GM23248 (cell line): ENCODE results near the gene TMEM45B. TPM values are rescaled to one million over a fixed set of nuclear protein-coding genes. Genes with fewer than 3 reads are reported as not detected.
"Not testable (repeated sequence)": the region's sequence is repeated elsewhere in the genome, so short reads cannot be mapped to it uniquely, and the experiment has no call there.

Source experiments
- DNase-seq: peaks from one replicate; pipeline ENCODE4 v3.0.0-alpha.2; 2015
- H2AFZ ChIP-seq: fragments of 200-600 bp; sonication (generic); 2 replicates; pipeline ENCODE4 v1.6.1; 2016; ENCODE audit warnings: antibody characterized with exemption
- H3F3A ChIP-seq: fragments of 200-600 bp; sonication (generic); 2 replicates; pipeline ENCODE4 v1.6.1; 2016; ENCODE audit warnings: mild to moderate bottlenecking, antibody characterized with exemption, mixed run types; ENCODE audit not compliant: insufficient read depth
- H3K27ac ChIP-seq: fragments of 200-600 bp; sonication (generic); 2 replicates; pipeline ENCODE4 v1.5.1; 2016; ENCODE audit warnings: mild to moderate bottlenecking
- H3K27me3 ChIP-seq: fragments of 200-600 bp; sonication (generic); replicated peaks from 2 replicates; pipeline ENCODE4 v1.6.1; 2016; ENCODE audit warnings: mild to moderate bottlenecking; ENCODE audit not compliant: insufficient read depth
- H3K36me3 ChIP-seq: fragments of 200-600 bp; sonication (generic); 2 replicates; pipeline ENCODE4 v1.6.1; 2016; ENCODE audit warnings: low read depth, mild to moderate bottlenecking
- H3K4me1 ChIP-seq: fragments of 200-600 bp; sonication (generic); 2 replicates; pipeline ENCODE4 v1.6.1; 2016; ENCODE audit warnings: mild to moderate bottlenecking; ENCODE audit not compliant: insufficient read depth
- H3K4me2 ChIP-seq: fragments of 200-600 bp; sonication (generic); one replicate; pipeline ENCODE4 v1.6.1; 2016; ENCODE audit warnings: mild to moderate bottlenecking; ENCODE audit not compliant: unreplicated experiment
- H3K4me3 ChIP-seq: fragments of 200-600 bp; sonication (generic); 2 replicates; pipeline ENCODE4 v1.5.1; 2016; ENCODE audit warnings: mild to moderate bottlenecking
- H3K79me2 ChIP-seq: fragments of 200-600 bp; sonication (generic); 2 replicates; pipeline ENCODE4 v1.6.1; 2016; ENCODE audit warnings: mild to moderate bottlenecking; ENCODE audit not compliant: insufficient read depth
- H3K9ac ChIP-seq: fragments of 200-600 bp; sonication (generic); 2 replicates; pipeline ENCODE4 v1.6.1; 2016; ENCODE audit warnings: mild to moderate bottlenecking
- H3K9me2 ChIP-seq: fragments of 200-600 bp; sonication (generic); 2 replicates; pipeline ENCODE4 v1.6.1; 2016; ENCODE audit warnings: mixed run types, mild to moderate bottlenecking, moderate library complexity; ENCODE audit not compliant: insufficient read depth
- H3K9me3 ChIP-seq: fragments of 200-600 bp; sonication (generic); one replicate; pipeline ENCODE4 v1.6.1; 2017; ENCODE audit warnings: low read depth
- H4K20me1 ChIP-seq: fragments of 200-600 bp; sonication (generic); 2 replicates; pipeline ENCODE4 v1.6.0; 2016; ENCODE audit not compliant: insufficient read depth
- EZH2 ChIP-seq: fragments of 200-600 bp; sonication (generic); IDR thresholded peaks from 2 replicates; pipeline ENCODE4 v1.6.1; 2018; ENCODE audit warnings: antibody characterized with exemption, mild to moderate bottlenecking; ENCODE audit not compliant: insufficient read depth, poor library complexity, severe bottlenecking
- EZH2phosphoT487 ChIP-seq: fragments of 200-600 bp; sonication (generic); IDR thresholded peaks from 2 replicates; pipeline ENCODE4 v1.6.1; 2018; ENCODE audit warnings: antibody characterized with exemption, moderate library complexity, mild to moderate bottlenecking, low read depth; ENCODE audit not compliant: insufficient read depth
- WGBS, 2 experiments: methylation state at CpG; one replicate each; pipeline ENCODE4 v1.1.6; 2015 to 2017; ENCODE audit warnings: low lambda C conversion rate in 2 of 2, low coverage in 1 of 2; ENCODE audit errors: missing lambda C conversion rate in 2 of 2; 5-methylcytosine and 5-hydroxymethylcytosine counted together
- in situ Hi-C: fragments of 300-500 bp; cut with MboI; formaldehyde crosslinking; loops from 2 replicates; pipeline ENCODE4 v1.15.0; 2020
- polyA plus RNA-seq: library from polyadenylated mRNA; unstranded; fragments of >200 nt; fragmentation: Nextera tagmentation; extraction: Ambion mirVana; gene quantifications from 2 replicates; pipeline ENCODE4 v1.2.1, GENCODE V29; 2016
- total RNA-seq: library from RNA; depleted of rRNA; stranded (reverse); fragments of >200 nt; shearing (Covaris generic); gene quantifications from 2 replicates; pipeline ENCODE4 v1.2.3, GENCODE V29; 2014

Gene TMEM45B
- total and polyA plus RNA-seq, 2 experiments from 2014 or later: not detected

DNA sequence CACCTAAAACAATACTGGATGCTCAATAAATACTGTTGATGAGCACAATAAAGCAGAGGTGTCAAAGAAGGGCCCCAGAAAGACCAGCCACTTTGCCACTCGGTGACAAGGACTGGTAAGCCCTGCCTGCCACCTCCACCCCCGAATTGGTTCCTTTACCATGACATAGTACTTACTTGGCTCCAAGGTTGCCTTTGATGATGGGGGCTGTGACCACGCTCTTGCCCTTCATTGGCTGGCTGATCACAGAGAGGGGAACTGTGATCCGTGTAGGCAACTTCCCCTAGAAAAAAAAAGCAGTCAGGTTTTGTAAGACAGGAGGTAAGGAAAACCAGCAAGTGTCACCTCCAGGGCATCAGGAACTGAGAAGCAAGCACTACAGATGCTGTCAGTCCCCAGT is 50.1 kb downstream of the TMEM45B start:
- Histone ChIP-seq H3K27ac (no peak overlapping the region), H3K4me1 (peaks cover 10% of the 10 kb centered on the region; the same call in 1 of the 2 replicates), H3K27me3 (no peaks in the 10 kb centered on the region), H3K4me2 (no peak overlapping the region), H2AFZ (no peak overlapping the region), H3F3A (no peaks in the 10 kb centered on the region), H3K9me2 (no peaks in the 10 kb centered on the region), H3K79me2 (no peaks in the 10 kb centered on the region), H3K9ac (no peak overlapping the region), H3K36me3 (peaks cover 33% of the 10 kb centered on the region; the same call in 1 of the 2 replicates), H3K4me3 (no peak overlapping the region), H4K20me1 (no peaks in the 10 kb centered on the region), H3K9me3 (no peaks in the 10 kb centered on the region)
- in situ Hi-C loops: no loop called here
- no peak for TF ChIP-seq EZH2phosphoT487
- no peak for TF ChIP-seq EZH2
- no peak for DNase-seq
- 87 to 91% methylated on average over 4 of the region's 4 CpGs for WGBS, 2 experiments

DNA sequence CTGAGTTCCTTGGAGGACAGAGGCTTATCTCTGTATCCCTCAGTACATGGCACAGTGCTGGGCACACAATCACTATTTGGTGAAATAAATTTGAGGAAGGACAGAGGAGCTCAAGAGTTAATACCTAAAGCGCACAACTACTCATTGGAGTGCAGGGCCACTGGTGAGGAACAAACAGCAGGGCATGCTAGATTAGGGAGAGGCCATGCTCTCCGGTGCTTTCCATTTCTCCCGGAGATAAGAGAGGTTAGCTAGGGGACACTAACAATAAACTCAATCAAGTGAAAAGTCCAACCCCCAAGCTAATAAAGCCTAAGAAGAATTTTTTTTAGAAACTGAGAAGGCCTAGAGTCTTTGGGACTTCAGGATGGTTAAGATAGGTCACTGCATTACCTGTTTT is 50.7 kb downstream of the TMEM45B start:
- H3K36me3 ChIP-seq: peaks cover 38% of the 10 kb centered on the region; the same call in 1 of the 2 replicates
- in situ Hi-C loops: no loop called here
- H3K9me2 ChIP-seq: no peaks in the 10 kb centered on the region
- H3K9me3 ChIP-seq: no peaks in the 10 kb centered on the region
- H3K79me2 ChIP-seq: no peaks in the 10 kb centered on the region
- WGBS, 2 experiments: 97 to 99% methylated on average over 3 of the region's 3 CpGs
- H2AFZ ChIP-seq: no peak overlapping the region
- H3F3A ChIP-seq: no peaks in the 10 kb centered on the region
- no peak overlapping the region for H3K4me2 ChIP-seq
- H3K27me3 ChIP-seq: no peaks in the 10 kb centered on the region
- H3K27ac ChIP-seq: no peak overlapping the region
- TF ChIP-seq EZH2phosphoT487 (no peak), EZH2 (no peak)
- DNase-seq: no peak
- peaks cover 9% of the 10 kb centered on the region; the same call in 1 of the 2 replicates for H3K4me1 ChIP-seq
- no peak overlapping the region for H3K9ac ChIP-seq
- no peak overlapping the region for H3K4me3 ChIP-seq
- no peaks in the 10 kb centered on the region for H4K20me1 ChIP-seq

- WGBS, 2 experiments: 88 to 89% methylated on average over 16 of the region's 16 CpGs
- H3K9me2 ChIP-seq, H3K27ac ChIP-seq, H3K9me3 ChIP-seq, H3K4me2 ChIP-seq, H2AFZ ChIP-seq, in situ Hi-C loops, H3K27me3 ChIP-seq, H4K20me1 ChIP-seq, H3K9ac ChIP-seq, H3K4me1 ChIP-seq, H3K4me3 ChIP-seq, H3F3A ChIP-seq, DNase-seq, H3K79me2 ChIP-seq: not testable (repeated sequence)
- peaks cover 56% of the 10 kb centered on the region; the same call in 1 of the 2 replicates for H3K36me3 ChIP-seq
Observed at GRCh38 chr11:129868626-129869025, 53.0 kb downstream of the TMEM45B start.

GRCh38 chr11:129871914-129872313 is 56.3 kb downstream of the TMEM45B start:
- 74 to 80% methylated on average over 7 of the region's 7 CpGs for WGBS, 2 experiments

GRCh38 chr11:129880311-129880710 is 64.7 kb downstream of the TMEM45B start:
- no peak for DNase-seq
- no peaks in the 10 kb centered on the region for H3K79me2 ChIP-seq
- H3K9ac ChIP-seq: no peak overlapping the region
- H3K9me3 ChIP-seq: no peaks in the 10 kb centered on the region
- in situ Hi-C loops: no loop called here
- no peaks in the 10 kb centered on the region for H3K9me2 ChIP-seq
- no peak for TF ChIP-seq EZH2phosphoT487
- TF ChIP-seq EZH2: no peak
- H3K27ac ChIP-seq: no peak overlapping the region
- H3K4me2 ChIP-seq: no peak overlapping the region
- peaks cover 24% of the 10 kb centered on the region for H3K36me3 ChIP-seq
- H3K4me1 ChIP-seq: no peaks in the 10 kb centered on the region
- H4K20me1 ChIP-seq: no peaks in the 10 kb centered on the region
- H3K4me3 ChIP-seq: no peak overlapping the region
- no peaks in the 10 kb centered on the region for H3F3A ChIP-seq
- WGBS, 2 experiments: 90 to 92% methylated on average over 3 of the region's 3 CpGs
- H3K27me3 ChIP-seq: no peaks in the 10 kb centered on the region
- H2AFZ ChIP-seq: no peak overlapping the region

More at GRCh38 chr11:129871914-129872313, 56.3 kb downstream of the TMEM45B start:
- no peaks in the 10 kb centered on the region for H3K27me3 ChIP-seq
- no peaks in the 10 kb centered on the region for H3K79me2 ChIP-seq
- H4K20me1 ChIP-seq: no peaks in the 10 kb centered on the region
- no peak overlapping the region for H3K9ac ChIP-seq
- no peaks in the 10 kb centered on the region for H3K4me1 ChIP-seq
- in situ Hi-C loops: no loop called here
- H3F3A ChIP-seq: no peaks in the 10 kb centered on the region
- H3K4me3 ChIP-seq: no peak overlapping the region
- no peak overlapping the region for H3K27ac ChIP-seq
- H3K9me2 ChIP-seq: no peaks in the 10 kb centered on the region
- H3K4me2 ChIP-seq: no peak overlapping the region
- no peaks in the 10 kb centered on the region for H3K9me3 ChIP-seq
- TF ChIP-seq EZH2 (no peak), EZH2phosphoT487 (no peak)
- no peak overlapping the region for H2AFZ ChIP-seq
- H3K36me3 ChIP-seq: peaks cover 58% of the 10 kb centered on the region; the same call in 1 of the 2 replicates
- DNase-seq: no peak
